Thyroid gland (tissue), 4 donors: ENCODE data around the gene TTLL5.

Experiments
- POLR2A ChIP-seq, 2 donors: fragments of 450-650 bp; IDR thresholded peaks; one replicate each; pipeline ENCODE4 v1.6.1; 2017; ENCODE audit warnings: antibody characterized with exemption in 2 of 2, mild to moderate bottlenecking in 2 of 2, moderate library complexity in 1 of 2
- TF ChIP-seq, protein P1 (sequence below), 6 experiments: fragments of 200-600 bp in 3 of 6; fragments of 450-650 bp in 3 of 6; sonication (generic) in 3 of 6; IDR thresholded peaks; one replicate each; pipeline ENCODE4 v1.5.1; 2016 to 2019; ENCODE audit warnings: antibody characterized with exemption in 6 of 6, mild to moderate bottlenecking in 2 of 6, inconsistent platforms in 1 of 6, moderate library complexity in 1 of 6

DNA sequence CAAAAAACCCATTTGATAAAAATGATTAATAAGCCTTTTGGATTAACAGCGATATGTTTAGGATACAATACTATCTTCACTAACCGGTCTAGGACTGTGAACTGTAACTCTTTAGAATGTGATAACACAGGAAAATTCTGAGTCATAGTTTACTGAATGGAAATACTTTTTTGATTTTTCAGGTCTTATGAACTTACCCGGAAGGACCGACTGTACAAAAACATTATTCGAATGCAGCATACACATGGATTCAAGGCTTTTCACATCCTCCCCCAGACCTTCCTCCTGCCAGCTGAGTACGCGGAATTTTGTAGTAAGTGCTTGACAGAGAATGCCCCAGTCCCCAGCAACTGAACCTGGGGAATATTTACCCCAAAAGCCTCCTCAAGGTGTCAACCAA is 29.0 kb downstream of the TTLL5 start:
- TF ChIP-seq, protein P1, sequence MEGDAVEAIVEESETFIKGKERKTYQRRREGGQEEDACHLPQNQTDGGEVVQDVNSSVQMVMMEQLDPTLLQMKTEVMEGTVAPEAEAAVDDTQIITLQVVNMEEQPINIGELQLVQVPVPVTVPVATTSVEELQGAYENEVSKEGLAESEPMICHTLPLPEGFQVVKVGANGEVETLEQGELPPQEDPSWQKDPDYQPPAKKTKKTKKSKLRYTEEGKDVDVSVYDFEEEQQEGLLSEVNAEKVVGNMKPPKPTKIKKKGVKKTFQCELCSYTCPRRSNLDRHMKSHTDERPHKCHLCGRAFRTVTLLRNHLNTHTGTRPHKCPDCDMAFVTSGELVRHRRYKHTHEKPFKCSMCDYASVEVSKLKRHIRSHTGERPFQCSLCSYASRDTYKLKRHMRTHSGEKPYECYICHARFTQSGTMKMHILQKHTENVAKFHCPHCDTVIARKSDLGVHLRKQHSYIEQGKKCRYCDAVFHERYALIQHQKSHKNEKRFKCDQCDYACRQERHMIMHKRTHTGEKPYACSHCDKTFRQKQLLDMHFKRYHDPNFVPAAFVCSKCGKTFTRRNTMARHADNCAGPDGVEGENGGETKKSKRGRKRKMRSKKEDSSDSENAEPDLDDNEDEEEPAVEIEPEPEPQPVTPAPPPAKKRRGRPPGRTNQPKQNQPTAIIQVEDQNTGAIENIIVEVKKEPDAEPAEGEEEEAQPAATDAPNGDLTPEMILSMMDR (IDR thresholded peaks at IDR 0.05): no peak
- no peak for TF ChIP-seq POLR2A (IDR thresholded peaks at IDR 0.05)
